ENCODE results near the gene PALLD. TPM values are rescaled to one million over a fixed set of nuclear protein-coding genes. Genes with fewer than 3 reads are reported as not detected.

Gene PALLD
- polyA plus RNA-seq, 3 donors: 6.1 to 11.8 (median 9.9) TPM

- H3K4me3 Mint-ChIP-seq: no peak overlapping the region
- no peaks in the 10 kb centered on the region for H3K36me3 Mint-ChIP-seq
- H2AFZ ChIP-seq (ENCODE audit: insufficient read depth, low read depth, low read length, poor library complexity, severe bottlenecking): no peak overlapping the region
- intact Hi-C loops (cut with micrococcal nuclease): no loop called here
- H3K4me2 ChIP-seq (replicated peaks; ENCODE audit: extremely low read depth, low read length, poor library complexity, severe bottlenecking): no peak overlapping the region
- no peak overlapping the region for H3K9ac ChIP-seq (ENCODE audit: insufficient read depth, low read length, poor library complexity, severe bottlenecking)
- peaks cover 0 to 6% (median 3%) of the 10 kb centered on the region in 3 donors for H3K27me3 Mint-ChIP-seq (ENCODE audit: low read depth in 3 of 3)
- H3K36me3 ChIP-seq (replicated peaks in 1 of 2; ENCODE audit: control insufficient read depth in 1 of 2, insufficient read depth in 2 of 2, low read length in 2 of 2): no peaks in the 10 kb centered on the region
- no peak overlapping the region for H3K27ac ChIP-seq (ENCODE audit: low read depth in 1 of 2, low read length in 2 of 2)
- no peaks in the 10 kb centered on the region for H3K79me2 ChIP-seq (ENCODE audit: insufficient read depth, low read length)
- no peaks in the 10 kb centered on the region for H3K27me3 ChIP-seq (ENCODE audit: control insufficient read depth in 2 of 2, insufficient read depth in 2 of 2, low read length in 2 of 2)
- H4K20me1 ChIP-seq (ENCODE audit: insufficient read depth, low read length): no peaks in the 10 kb centered on the region
- no peak overlapping the region for H3K4me3 ChIP-seq (replicated peaks in 1 of 3; ENCODE audit: low read depth in 2 of 3, low read length in 3 of 3)
- no CpG with 5 or more reads among the region's 2 CpGs for WGBS (ENCODE audit: insufficient coverage)
- H3K27ac Mint-ChIP-seq: no peak overlapping the region
- DNase-seq: no peak
- H3K4me1 Mint-ChIP-seq: no peaks in the 10 kb centered on the region
- H3K4me1 ChIP-seq (ENCODE audit: control insufficient read depth in 1 of 2, insufficient read depth in 2 of 2, low read length in 2 of 2): no peaks in the 10 kb centered on the region
- no peaks in the 10 kb centered on the region for H3K9me3 Mint-ChIP-seq
- TF ChIP-seq CTCF (IDR thresholded peaks at IDR 0.05): no peak
- no peaks in the 10 kb centered on the region for H3K9me3 ChIP-seq (replicated peaks in 1 of 2; ENCODE audit: control insufficient read depth in 1 of 2, insufficient read depth in 1 of 2, low read length in 2 of 2)
Observed at GRCh38 chr4:168705121-168705520, 208.3 kb downstream of the PALLD start.

- Histone ChIP-seq H3K4me2 (replicated peaks; ENCODE audit: extremely low read depth, low read length, poor library complexity, severe bottlenecking) (no peak overlapping the region), H3K9ac (ENCODE audit: insufficient read depth, low read length, poor library complexity, severe bottlenecking) (no peak overlapping the region), H3K27me3 (ENCODE audit: control insufficient read depth in 2 of 2, insufficient read depth in 2 of 2, low read length in 2 of 2) (no peaks in the 10 kb centered on the region), H3K79me2 (ENCODE audit: insufficient read depth, low read length) (no peaks in the 10 kb centered on the region), H3K36me3 (replicated peaks in 1 of 2; ENCODE audit: control insufficient read depth in 1 of 2, insufficient read depth in 2 of 2, low read length in 2 of 2) (no peaks in the 10 kb centered on the region), H3K4me3 (replicated peaks in 1 of 3; ENCODE audit: low read depth in 2 of 3, low read length in 3 of 3) (no peak overlapping the region), H2AFZ (ENCODE audit: insufficient read depth, low read depth, low read length, poor library complexity, severe bottlenecking) (no peak overlapping the region), H3K4me1 (ENCODE audit: control insufficient read depth in 1 of 2, insufficient read depth in 2 of 2, low read length in 2 of 2) (peaks cover 0 to 11% of the 10 kb centered on the region in 2 donors), H3K9me3 (replicated peaks in 1 of 2; ENCODE audit: control insufficient read depth in 1 of 2, insufficient read depth in 1 of 2, low read length in 2 of 2) (no peaks in the 10 kb centered on the region), H3K27ac (ENCODE audit: low read depth in 1 of 2, low read length in 2 of 2) (no peak overlapping the region), H4K20me1 (ENCODE audit: insufficient read depth, low read length) (no peaks in the 10 kb centered on the region)
- no peaks in the 10 kb centered on the region for H3K36me3 Mint-ChIP-seq
- intact Hi-C loops (cut with micrococcal nuclease): no loop called here
- peaks cover 0 to 3% (median 3%) of the 10 kb centered on the region in 3 donors for H3K27me3 Mint-ChIP-seq (ENCODE audit: low read depth in 3 of 3)
- TF ChIP-seq CTCF (IDR thresholded peaks at IDR 0.05): no peak
- no peaks in the 10 kb centered on the region for H3K9me3 Mint-ChIP-seq
- no CpG with 5 or more reads among the region's 4 CpGs for WGBS (ENCODE audit: insufficient coverage)
- DNase-seq: no peak
- peaks cover 15% of the 10 kb centered on the region for H3K4me1 Mint-ChIP-seq
- H3K4me3 Mint-ChIP-seq: no peak overlapping the region
- H3K27ac Mint-ChIP-seq: no peak overlapping the region
Observed at GRCh38 chr4:168707205-168707604, 210.4 kb downstream of the PALLD start.

Measured in CD14-positive monocyte (primary cell).